Measurements from ENCODE around the gene OR6M1. TPM values are rescaled to one million over a fixed set of nuclear protein-coding genes. Genes with fewer than 3 reads are reported as not detected.

OR6M1 gene
- total and polyA plus RNA-seq, 2 experiments from 2014 or later, result not detected

DNA sequence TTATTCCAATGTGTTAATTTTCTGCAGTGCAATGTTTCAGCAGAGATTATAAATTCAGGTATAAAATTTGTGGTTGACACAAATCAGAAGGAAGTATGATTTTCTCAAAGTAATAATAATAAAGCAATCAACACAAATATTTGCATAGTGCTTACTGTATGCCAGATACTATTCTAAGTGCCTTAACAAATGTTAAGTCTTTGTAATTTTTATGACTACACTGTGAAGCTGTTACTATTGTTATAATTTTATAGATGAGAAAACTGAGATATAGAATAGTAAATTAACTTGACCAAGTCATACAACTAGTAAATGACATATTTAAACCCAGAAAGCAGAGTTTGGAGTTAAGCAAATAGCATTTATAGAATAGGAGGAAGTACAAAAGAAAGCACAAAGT lies 35.4 kb downstream of the OR6M1 start:
- no peak for ATAC-seq
- H3K4me1 Mint-ChIP-seq, result peaks cover 27% of the 10 kb centered on the region
- H3K27ac Mint-ChIP-seq, result no peak overlapping the region
- Histone ChIP-seq H2AFZ (no peak overlapping the region), H3K9me2 (ENCODE audit: insufficient read depth) (peaks cover 8% of the 10 kb centered on the region; the same call in 1 of the 2 replicates), H3K36me3 (ENCODE audit: insufficient read depth) (no peaks in the 10 kb centered on the region), H3K4me2 (no peak overlapping the region), H3K79me2 (replicated peaks; ENCODE audit: insufficient read depth) (no peaks in the 10 kb centered on the region), H3K4me1 (ENCODE audit: insufficient read depth) (peaks cover 31% of the 10 kb centered on the region), H4K20me1 (replicated peaks; ENCODE audit: insufficient read depth) (no peaks in the 10 kb centered on the region), H3K27me3 (ENCODE audit: insufficient read depth) (no peaks in the 10 kb centered on the region), H3F3A (replicated peaks; ENCODE audit: low read depth) (peaks cover 7% of the 10 kb centered on the region; the same call in 1 of the 2 replicates), H3K27ac (ENCODE audit: low read depth) (no peak overlapping the region), H3K4me3 (no peak overlapping the region)
- peaks cover 37% of the 10 kb centered on the region for H3K36me3 Mint-ChIP-seq (ENCODE audit: low read depth)
- H3K9me3 Mint-ChIP-seq, result peaks cover 20% of the 10 kb centered on the region
- no peaks in the 10 kb centered on the region for H3K27me3 Mint-ChIP-seq (ENCODE audit: insufficient read depth, low read depth, poor library complexity)
- DNase-seq (ENCODE audit: low spot score), result no peak
- TF ChIP-seq ETS1 (IDR thresholded peaks at IDR 0.05) (no peak), ZNF114 (CRISPR knock-in tag; IDR thresholded peaks at IDR 0.05) (no peak)
- H3K4me3 Mint-ChIP-seq, result no peak overlapping the region

DNA sequence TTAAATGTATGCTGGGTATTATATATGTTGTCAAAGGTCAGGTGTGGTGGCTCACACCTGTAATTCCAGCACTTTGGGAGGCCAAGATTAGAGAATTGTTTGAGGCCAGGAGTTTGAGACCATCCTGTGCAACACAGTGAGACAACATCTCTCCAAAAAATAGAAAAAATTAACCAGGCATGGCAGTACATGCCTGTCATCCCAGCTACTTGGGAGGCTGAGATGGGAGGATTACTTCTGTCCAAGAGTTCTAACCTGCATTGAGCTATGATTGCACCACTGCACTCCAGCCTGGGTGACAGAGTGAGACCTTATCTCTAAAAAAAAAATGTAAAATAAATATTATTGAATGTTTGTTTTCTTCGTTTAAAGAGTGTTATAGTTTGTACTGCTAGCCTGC lies 40.5 kb downstream of the OR6M1 start:
- H3K36me3 Mint-ChIP-seq (ENCODE audit: low read depth), result peaks cover 58% of the 10 kb centered on the region
- Histone ChIP-seq H2AFZ (no peak overlapping the region), H3F3A (replicated peaks; ENCODE audit: low read depth) (no peaks in the 10 kb centered on the region), H3K36me3 (ENCODE audit: insufficient read depth) (peaks cover 6% of the 10 kb centered on the region; the same call in 1 of the 2 replicates), H3K27ac (ENCODE audit: low read depth) (no peak overlapping the region), H4K20me1 (replicated peaks; ENCODE audit: insufficient read depth) (no peaks in the 10 kb centered on the region), H3K4me2 (no peak overlapping the region), H3K27me3 (ENCODE audit: insufficient read depth) (no peaks in the 10 kb centered on the region), H3K4me1 (ENCODE audit: insufficient read depth) (no peaks in the 10 kb centered on the region), H3K9me2 (ENCODE audit: insufficient read depth) (peaks cover 8% of the 10 kb centered on the region), H3K79me2 (replicated peaks; ENCODE audit: insufficient read depth) (no peaks in the 10 kb centered on the region), H3K4me3 (no peak overlapping the region)
- peaks cover 37% of the 10 kb centered on the region for H3K9me3 Mint-ChIP-seq
- DNase-seq (ENCODE audit: low spot score) (no peak), ATAC-seq (no peak)
- peaks cover 2% of the 10 kb centered on the region; the same call in 2 of the 3 replicates for H3K4me1 Mint-ChIP-seq
- H3K27me3 Mint-ChIP-seq (ENCODE audit: insufficient read depth, low read depth, poor library complexity), result peaks cover 4% of the 10 kb centered on the region
- no peak overlapping the region for H3K27ac Mint-ChIP-seq
- H3K4me3 Mint-ChIP-seq, result no peak overlapping the region
- TF ChIP-seq ZNF114 (CRISPR knock-in tag; IDR thresholded peaks at IDR 0.05) (no peak), EZH2phosphoT487 (IDR thresholded peaks at IDR 0.05; ENCODE audit: unreplicated experiment) (no peak), JUNB (IDR thresholded peaks at IDR 0.05; ENCODE audit: unreplicated experiment) (no peak), STAT1 (IDR thresholded peaks at IDR 0.05; ENCODE audit: unreplicated experiment) (no peak), EZH2 (IDR thresholded peaks at IDR 0.05; ENCODE audit: low read depth, unreplicated experiment) (no peak), ETS1 (IDR thresholded peaks at IDR 0.05) (no peak), CTCF (conservative IDR thresholded peaks at IDR 0.05; ENCODE audit: low read depth in 2 of 2) (no peak)
- TF ChIP-seq, protein P1, sequence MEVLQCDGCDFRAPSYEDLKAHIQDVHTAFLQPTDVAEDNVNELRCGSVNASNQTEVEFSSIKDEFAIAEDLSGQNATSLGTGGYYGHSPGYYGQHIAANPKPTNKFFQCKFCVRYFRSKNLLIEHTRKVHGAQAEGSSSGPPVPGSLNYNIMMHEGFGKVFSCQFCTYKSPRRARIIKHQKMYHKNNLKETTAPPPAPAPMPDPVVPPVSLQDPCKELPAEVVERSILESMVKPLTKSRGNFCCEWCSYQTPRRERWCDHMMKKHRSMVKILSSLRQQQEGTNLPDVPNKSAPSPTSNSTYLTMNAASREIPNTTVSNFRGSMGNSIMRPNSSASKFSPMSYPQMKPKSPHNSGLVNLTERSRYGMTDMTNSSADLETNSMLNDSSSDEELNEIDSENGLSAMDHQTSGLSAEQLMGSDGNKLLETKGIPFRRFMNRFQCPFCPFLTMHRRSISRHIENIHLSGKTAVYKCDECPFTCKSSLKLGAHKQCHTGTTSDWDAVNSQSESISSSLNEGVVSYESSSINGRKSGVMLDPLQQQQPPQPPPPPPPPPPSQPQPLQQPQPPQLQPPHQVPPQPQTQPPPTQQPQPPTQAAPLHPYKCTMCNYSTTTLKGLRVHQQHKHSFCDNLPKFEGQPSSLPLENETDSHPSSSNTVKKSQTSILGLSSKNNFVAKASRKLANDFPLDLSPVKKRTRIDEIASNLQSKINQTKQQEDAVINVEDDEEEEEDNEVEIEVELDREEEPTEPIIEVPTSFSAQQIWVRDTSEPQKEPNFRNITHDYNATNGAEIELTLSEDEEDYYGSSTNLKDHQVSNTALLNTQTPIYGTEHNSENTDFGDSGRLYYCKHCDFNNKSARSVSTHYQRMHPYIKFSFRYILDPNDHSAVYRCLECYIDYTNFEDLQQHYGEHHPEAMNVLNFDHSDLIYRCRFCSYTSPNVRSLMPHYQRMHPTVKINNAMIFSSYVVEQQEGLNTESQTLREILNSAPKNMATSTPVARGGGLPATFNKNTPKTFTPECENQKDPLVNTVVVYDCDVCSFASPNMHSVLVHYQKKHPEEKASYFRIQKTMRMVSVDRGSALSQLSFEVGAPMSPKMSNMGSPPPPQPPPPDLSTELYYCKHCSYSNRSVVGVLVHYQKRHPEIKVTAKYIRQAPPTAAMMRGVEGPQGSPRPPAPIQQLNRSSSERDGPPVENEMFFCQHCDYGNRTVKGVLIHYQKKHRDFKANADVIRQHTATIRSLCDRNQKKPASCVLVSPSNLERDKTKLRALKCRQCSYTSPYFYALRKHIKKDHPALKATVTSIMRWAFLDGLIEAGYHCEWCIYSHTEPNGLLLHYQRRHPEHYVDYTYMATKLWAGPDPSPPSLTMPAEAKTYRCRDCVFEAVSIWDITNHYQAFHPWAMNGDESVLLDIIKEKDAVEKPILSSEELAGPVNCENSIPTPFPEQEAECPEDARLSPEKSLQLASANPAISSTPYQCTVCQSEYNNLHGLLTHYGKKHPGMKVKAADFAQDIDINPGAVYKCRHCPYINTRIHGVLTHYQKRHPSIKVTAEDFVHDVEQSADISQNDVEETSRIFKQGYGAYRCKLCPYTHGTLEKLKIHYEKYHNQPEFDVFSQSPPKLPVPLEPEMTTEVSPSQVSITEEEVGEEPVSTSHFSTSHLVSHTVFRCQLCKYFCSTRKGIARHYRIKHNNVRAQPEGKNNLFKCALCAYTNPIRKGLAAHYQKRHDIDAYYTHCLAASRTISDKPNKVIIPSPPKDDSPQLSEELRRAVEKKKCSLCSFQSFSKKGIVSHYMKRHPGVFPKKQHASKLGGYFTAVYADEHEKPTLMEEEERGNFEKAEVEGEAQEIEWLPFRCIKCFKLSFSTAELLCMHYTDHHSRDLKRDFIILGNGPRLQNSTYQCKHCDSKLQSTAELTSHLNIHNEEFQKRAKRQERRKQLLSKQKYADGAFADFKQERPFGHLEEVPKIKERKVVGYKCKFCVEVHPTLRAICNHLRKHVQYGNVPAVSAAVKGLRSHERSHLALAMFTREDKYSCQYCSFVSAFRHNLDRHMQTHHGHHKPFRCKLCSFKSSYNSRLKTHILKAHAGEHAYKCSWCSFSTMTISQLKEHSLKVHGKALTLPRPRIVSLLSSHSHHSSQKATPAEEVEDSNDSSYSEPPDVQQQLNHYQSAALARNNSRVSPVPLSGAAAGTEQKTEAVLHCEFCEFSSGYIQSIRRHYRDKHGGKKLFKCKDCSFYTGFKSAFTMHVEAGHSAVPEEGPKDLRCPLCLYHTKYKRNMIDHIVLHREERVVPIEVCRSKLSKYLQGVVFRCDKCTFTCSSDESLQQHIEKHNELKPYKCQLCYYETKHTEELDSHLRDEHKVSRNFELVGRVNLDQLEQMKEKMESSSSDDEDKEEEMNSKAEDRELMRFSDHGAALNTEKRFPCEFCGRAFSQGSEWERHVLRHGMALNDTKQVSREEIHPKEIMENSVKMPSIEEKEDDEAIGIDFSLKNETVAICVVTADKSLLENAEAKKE (CRISPR knock-in tag; IDR thresholded peaks at IDR 0.05), result no peak
